A549 treated with AZD2906 at 1 μM for 4 hours (cell line): ENCODE measurements around the gene SMIM32. TPM values are rescaled to one million over a fixed set of nuclear protein-coding genes. Genes with fewer than 3 reads are reported as not detected.

ENCODE experiments used
- total RNA-seq: library from RNA; stranded (reverse); fragments of 200-300 nt; extraction: Qiagen RNA extraction; gene quantifications from 5 replicates; pipeline ENCODE4 v1.2.3, GENCODE V29; 2022

Gene SMIM32
- not detected in 5 replicates for total RNA-seq

DNA sequence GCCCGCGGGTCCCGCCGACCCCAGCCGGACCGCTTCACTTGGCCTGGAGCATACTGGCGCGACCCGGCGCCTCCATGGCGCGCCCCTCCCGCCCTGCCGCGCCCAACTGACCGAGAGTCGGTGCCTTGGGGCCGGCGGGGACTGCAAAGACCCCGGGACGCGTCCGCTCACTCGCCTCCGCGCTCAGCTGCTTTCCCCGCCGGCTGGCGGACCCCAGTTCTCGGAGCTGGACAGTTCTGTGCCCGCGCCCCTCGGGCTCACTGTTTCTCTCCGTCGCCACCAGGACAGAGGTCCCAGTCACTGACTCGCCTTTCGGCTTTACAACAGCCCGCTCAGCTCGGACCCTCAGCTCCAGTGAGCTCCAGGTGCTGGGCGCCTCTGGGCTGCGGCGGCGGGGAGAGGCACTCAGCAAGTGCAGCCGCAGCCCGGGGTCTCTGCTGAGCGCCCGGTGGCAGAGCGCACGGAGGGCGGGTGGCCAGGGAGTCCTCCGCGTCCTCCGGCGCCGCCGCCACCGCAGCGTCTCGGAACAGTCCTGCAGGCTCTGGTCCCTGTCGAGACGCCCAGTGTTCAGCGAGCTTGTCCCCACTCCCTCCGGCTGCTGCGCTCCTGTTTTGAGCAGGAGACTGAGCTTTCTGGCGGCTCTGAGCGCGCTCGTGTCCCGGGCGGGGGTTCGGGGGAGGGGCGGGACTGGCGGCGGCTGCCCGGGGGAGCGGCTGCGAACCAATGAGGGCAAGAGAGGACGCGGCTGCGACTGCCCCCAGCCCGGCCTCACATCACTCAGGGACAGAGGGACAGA is at the start of gene SMIM32:
SMIM32 (minus strand) TSS at position 637 of the 796 bp plus-strand sequence. CDS start 638 bp downstream, outside the sequence.

Other genes starting within 250 kb of the SMIM32 start
- not detected in 5 replicates for gene LECT2, start 238.2 kb downstream of the SMIM32 start, total RNA-seq
- gene TGFBI, start 164.2 kb downstream of the SMIM32 start, total RNA-seq, result 1,379 to 2,010 TPM (median 1,737 TPM) in 5 replicates
- 20.9 to 29.6 TPM (median 27.3 TPM) in 5 replicates for gene SMAD5, start 60.3 kb downstream of the SMIM32 start, total RNA-seq
- gene TRPC7, start 172.4 kb upstream of the SMIM32 start, total RNA-seq, result not detected in 5 replicates